Mesendoderm (in vitro differentiated cells): ENCODE measurements around the gene LRP6.

Source experiments
- DNase-seq: peaks from one replicate; pipeline ENCODE4 v3.0.0; 2013
- H2AK5ac ChIP-seq: 2 replicates; pipeline ENCODE4 v1.6.1; 2013; ENCODE audit warnings: low read length, inconsistent platforms
- H2BK120ac ChIP-seq: 2 replicates; pipeline ENCODE4 v1.6.1; 2013; ENCODE audit warnings: low read depth, mild to moderate bottlenecking, low read length, moderate library complexity, mixed read lengths
- H2BK15ac ChIP-seq: replicated peaks from 2 replicates; pipeline ENCODE4 v1.6.1; 2013; ENCODE audit warnings: low read depth, mild to moderate bottlenecking, moderate library complexity
- H2BK5ac ChIP-seq: 2 replicates; pipeline ENCODE4 v1.6.1; 2013; ENCODE audit warnings: low read length, inconsistent platforms
- H3K18ac ChIP-seq: 2 replicates; pipeline ENCODE4 v1.6.1; 2013; ENCODE audit warnings: mild to moderate bottlenecking, low read length, mixed read lengths
- H3K23ac ChIP-seq: one replicate; pipeline ENCODE4 v1.6.1; 2013; ENCODE audit warnings: low read length
- H3K27ac ChIP-seq: 2 replicates; pipeline ENCODE4 v1.5.1; 2013; ENCODE audit warnings: low read depth, mild to moderate bottlenecking, inconsistent platforms, low read length, moderate library complexity
- H3K27me3 ChIP-seq: 2 replicates; pipeline ENCODE4 v1.6.1; 2013; ENCODE audit warnings: low read length, control low read depth, mild to moderate bottlenecking, inconsistent platforms; ENCODE audit not compliant: insufficient read depth, poor library complexity
- H3K36me3 ChIP-seq: 2 replicates; pipeline ENCODE4 v1.6.1; 2013; ENCODE audit warnings: low read length, inconsistent platforms; ENCODE audit not compliant: control insufficient read depth, insufficient read depth
- H3K4ac ChIP-seq: one replicate; pipeline ENCODE4 v1.6.1; 2013; ENCODE audit warnings: low read depth, mild to moderate bottlenecking, low read length, moderate library complexity
- H3K4me1 ChIP-seq: 2 replicates; pipeline ENCODE4 v1.6.1; 2013; ENCODE audit warnings: low read depth, low read length, inconsistent platforms; ENCODE audit not compliant: control insufficient read depth
- H3K4me2 ChIP-seq: 2 replicates; pipeline ENCODE4 v1.6.1; 2013; ENCODE audit warnings: low read length
- H3K4me3 ChIP-seq: 2 replicates; pipeline ENCODE4 v1.5.1; 2013; ENCODE audit warnings: mild to moderate bottlenecking, low read length
- H3K56ac ChIP-seq: one replicate; pipeline ENCODE4 v1.6.1; 2013; ENCODE audit warnings: low read length
- H3K79me1 ChIP-seq: 2 replicates; pipeline ENCODE4 v1.6.1; 2013; ENCODE audit warnings: low read length, inconsistent platforms
- H3K79me2 ChIP-seq: 2 replicates; pipeline ENCODE4 v1.6.1; 2013; ENCODE audit warnings: mild to moderate bottlenecking, low read length; ENCODE audit not compliant: control insufficient read depth, insufficient read depth
- H3K9ac ChIP-seq: 2 replicates; pipeline ENCODE4 v1.6.1; 2013; ENCODE audit warnings: low read length, inconsistent platforms
- H4K5ac ChIP-seq: one replicate; pipeline ENCODE4 v1.6.1; 2013; ENCODE audit warnings: low read length
- H4K8ac ChIP-seq: one replicate; pipeline ENCODE4 v1.6.1; 2013; ENCODE audit warnings: low read depth, mild to moderate bottlenecking, control low read depth, low read length, moderate library complexity
- WGBS: extraction: QIAGEN DNeasy Blood & Tissue Kit; methylation state at CpG from one replicate; pipeline ENCODE4 v1.1.7; 2013; ENCODE audit warnings: low lambda C conversion rate, missing lambda C conversion rate; ENCODE audit not compliant: insufficient coverage; ENCODE audit errors: extremely low coverage; 5-methylcytosine and 5-hydroxymethylcytosine counted together

LRP6 gene

DNA sequence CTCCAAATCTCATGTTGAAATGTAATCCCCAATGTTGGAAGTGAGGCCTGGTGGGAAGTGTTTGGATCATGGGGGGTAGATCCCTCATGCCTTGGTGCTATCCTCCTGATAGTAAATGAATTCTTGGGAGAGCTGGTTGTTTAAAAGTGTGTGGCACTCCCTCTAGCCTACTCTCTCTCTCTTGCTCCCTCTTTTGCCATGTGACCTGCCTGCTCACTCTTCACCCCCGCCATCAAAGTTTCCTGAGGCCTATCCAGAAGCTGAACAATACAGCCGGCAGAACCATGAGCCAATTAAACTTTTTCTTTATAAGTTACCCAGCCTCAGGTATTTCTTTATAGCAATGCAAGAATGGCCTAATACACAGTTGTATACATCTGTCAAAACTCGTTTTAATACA is 133.6 kb downstream of the LRP6 start:
- peak; percentile 49 for DNase-seq
- H3K36me3 ChIP-seq = peaks cover 2% of the 10 kb centered on the region
- H3K27ac ChIP-seq = no peak overlapping the region
- no peak overlapping the region for H3K4me2 ChIP-seq
- no peak overlapping the region for H2BK5ac ChIP-seq
- no peak overlapping the region for H2BK15ac ChIP-seq
- no peak overlapping the region for H4K5ac ChIP-seq
- no peak overlapping the region for H2AK5ac ChIP-seq
- no peak overlapping the region for H3K18ac ChIP-seq
- H2BK120ac ChIP-seq = no peak overlapping the region
- H3K9ac ChIP-seq = no peak overlapping the region
- H3K27me3 ChIP-seq = no peaks in the 10 kb centered on the region
- no CpG with 5 or more reads among the region's 3 CpGs for WGBS
- no peak overlapping the region for H4K8ac ChIP-seq
- no peak overlapping the region for H3K4ac ChIP-seq
- H3K4me3 ChIP-seq = no peak overlapping the region
- H3K4me1 ChIP-seq = no peaks in the 10 kb centered on the region
- H3K56ac ChIP-seq = no peak overlapping the region
- H3K23ac ChIP-seq = no peak overlapping the region
- no peaks in the 10 kb centered on the region for H3K79me2 ChIP-seq
- peaks cover 3% of the 10 kb centered on the region for H3K79me1 ChIP-seq

DNA sequence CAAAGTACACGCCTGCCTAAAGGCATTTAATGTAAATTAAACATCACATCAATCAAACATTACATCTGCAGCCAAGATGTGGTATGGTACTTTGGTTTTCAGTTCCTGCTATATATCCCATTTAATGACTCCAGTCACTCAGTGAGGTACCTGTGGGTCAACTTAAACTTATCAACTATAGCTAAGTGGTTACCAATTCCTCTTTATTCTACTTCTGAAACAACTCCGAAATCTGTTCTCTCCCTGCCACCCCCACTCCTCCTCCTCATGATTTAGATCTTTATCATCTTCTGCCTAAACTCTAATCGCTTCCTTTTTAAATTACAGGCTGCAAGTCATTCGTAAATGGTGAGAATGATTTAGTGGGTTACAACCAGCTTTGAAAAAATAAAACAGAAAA is 138.2 kb downstream of the LRP6 start:
- Histone ChIP-seq H3K9ac (no peak overlapping the region), H3K36me3 (peaks cover 4% of the 10 kb centered on the region), H4K8ac (no peak overlapping the region), H2BK120ac (no peak overlapping the region), H3K4me1 (no peaks in the 10 kb centered on the region), H3K56ac (no peak overlapping the region), H3K18ac (no peak overlapping the region), H3K79me2 (no peaks in the 10 kb centered on the region), H3K27ac (no peak overlapping the region), H3K4ac (no peak overlapping the region), H2BK15ac (no peak overlapping the region), H3K4me2 (no peak overlapping the region), H4K5ac (no peak overlapping the region), H3K27me3 (no peaks in the 10 kb centered on the region), H3K79me1 (peaks cover 2% of the 10 kb centered on the region), H3K23ac (no peak overlapping the region), H2BK5ac (no peak overlapping the region), H3K4me3 (no peak overlapping the region), H2AK5ac (no peak overlapping the region)
- DNase-seq = no peak
- WGBS = no CpG with 5 or more reads among the region's 4 CpGs

DNA sequence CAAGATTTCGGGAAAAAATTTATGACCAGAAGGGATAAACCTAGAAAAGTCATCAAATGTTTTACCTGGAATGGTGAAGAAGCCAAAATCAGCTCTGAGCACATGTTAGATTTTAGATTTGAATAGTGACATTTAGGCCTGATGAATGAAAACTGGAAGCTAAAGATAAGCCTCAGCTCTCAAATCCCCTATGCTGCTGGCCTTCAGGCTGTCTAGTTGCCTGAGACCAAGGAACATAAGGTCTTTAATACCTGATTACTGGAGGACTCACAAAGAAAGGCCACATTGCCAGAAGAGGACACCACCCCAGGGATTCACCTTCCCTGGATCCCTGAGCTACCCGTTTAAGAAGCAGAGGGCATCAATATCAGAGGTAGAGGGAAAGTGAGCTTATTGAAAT is 139.5 kb downstream of the LRP6 start:
- no CpG with 5 or more reads among the region's 2 CpGs for WGBS
- no peak overlapping the region for H4K8ac ChIP-seq
- peaks cover 2% of the 10 kb centered on the region for H3K79me1 ChIP-seq
- no peak overlapping the region for H3K4me3 ChIP-seq
- H2BK15ac ChIP-seq = no peak overlapping the region
- no peak overlapping the region for H3K23ac ChIP-seq
- H2BK120ac ChIP-seq = no peak overlapping the region
- H3K27me3 ChIP-seq = no peaks in the 10 kb centered on the region
- H3K4me1 ChIP-seq = no peaks in the 10 kb centered on the region
- no peak overlapping the region for H3K56ac ChIP-seq
- H3K79me2 ChIP-seq = no peaks in the 10 kb centered on the region
- H3K36me3 ChIP-seq = peaks cover 4% of the 10 kb centered on the region
- no peak overlapping the region for H3K27ac ChIP-seq
- H4K5ac ChIP-seq = no peak overlapping the region
- DNase-seq = no peak
- no peak overlapping the region for H2BK5ac ChIP-seq
- no peak overlapping the region for H3K9ac ChIP-seq
- H3K18ac ChIP-seq = no peak overlapping the region
- H2AK5ac ChIP-seq = no peak overlapping the region
- no peak overlapping the region for H3K4me2 ChIP-seq
- no peak overlapping the region for H3K4ac ChIP-seq

DNA sequence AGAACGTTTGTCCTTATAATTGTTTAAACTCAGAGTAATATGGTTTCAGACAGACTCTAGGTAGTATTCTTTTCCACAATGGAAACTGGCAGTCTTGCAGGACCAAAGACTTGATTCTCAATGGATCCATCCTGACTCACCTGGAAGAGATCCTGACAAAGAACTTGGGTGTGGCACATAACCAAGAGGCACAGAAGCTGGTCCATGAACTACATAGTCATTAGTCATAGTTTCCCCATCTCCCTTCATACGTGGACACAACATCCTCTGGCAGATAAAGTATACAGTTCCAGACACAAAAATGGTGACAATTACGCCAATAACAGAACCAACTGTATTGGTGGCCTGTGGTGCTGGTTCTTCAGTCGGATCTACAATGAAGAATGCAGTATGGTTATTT is 140.3 kb downstream of the LRP6 start:
- H2AK5ac ChIP-seq = no peak overlapping the region
- no peak overlapping the region for H2BK15ac ChIP-seq
- H3K4me2 ChIP-seq = no peak overlapping the region
- no peak overlapping the region for H3K4ac ChIP-seq
- no peak overlapping the region for H3K4me3 ChIP-seq
- H3K27ac ChIP-seq = no peak overlapping the region
- no peaks in the 10 kb centered on the region for H3K79me2 ChIP-seq
- no peaks in the 10 kb centered on the region for H3K79me1 ChIP-seq
- no peaks in the 10 kb centered on the region for H3K4me1 ChIP-seq
- H3K36me3 ChIP-seq = peaks cover 2% of the 10 kb centered on the region
- WGBS = no CpG with 5 or more reads among the region's 4 CpGs
- no peak overlapping the region for H3K56ac ChIP-seq
- no peak overlapping the region for H3K18ac ChIP-seq
- no peak overlapping the region for H3K9ac ChIP-seq
- H3K27me3 ChIP-seq = no peaks in the 10 kb centered on the region
- no peak overlapping the region for H2BK5ac ChIP-seq
- no peak overlapping the region for H4K8ac ChIP-seq
- no peak overlapping the region for H4K5ac ChIP-seq
- no peak overlapping the region for H2BK120ac ChIP-seq
- DNase-seq = no peak
- H3K23ac ChIP-seq = no peak overlapping the region

DNA sequence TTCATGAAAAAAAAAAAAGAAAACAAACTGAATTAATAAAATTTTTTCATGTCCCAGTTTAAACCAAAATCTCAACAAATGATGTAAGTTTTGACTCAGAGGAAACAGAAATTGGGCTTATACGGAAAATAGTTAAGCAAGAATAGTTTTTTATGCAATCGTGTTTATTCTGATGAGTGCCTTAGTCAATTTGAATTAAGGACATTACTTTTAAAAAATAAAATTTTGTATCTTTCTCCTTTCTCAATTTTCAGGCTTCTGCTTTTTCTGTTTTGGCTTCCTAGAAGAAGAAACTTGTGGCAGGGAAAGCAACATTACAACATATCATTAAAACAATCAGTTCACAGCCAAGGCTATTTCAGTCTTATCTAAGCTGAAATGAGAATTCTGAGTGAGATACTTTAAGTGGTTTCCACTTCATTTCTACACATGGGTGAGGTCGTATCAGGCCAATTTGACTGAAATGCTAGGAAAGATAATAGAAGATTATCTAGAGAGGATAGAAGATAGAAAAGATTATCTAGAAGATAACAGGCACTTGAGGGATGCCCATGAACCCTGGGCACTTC is 143.7 kb downstream of the LRP6 start:
- H3K4me1 ChIP-seq = no peaks in the 10 kb centered on the region
- H3K56ac ChIP-seq = no peak overlapping the region
- H2AK5ac ChIP-seq = no peak overlapping the region
- WGBS = no CpG with 5 or more reads among the region's 3 CpGs
- no peak overlapping the region for H2BK120ac ChIP-seq
- no peak overlapping the region for H4K5ac ChIP-seq
- H3K4ac ChIP-seq = no peak overlapping the region
- H2BK5ac ChIP-seq = no peak overlapping the region
- H3K79me1 ChIP-seq = no peaks in the 10 kb centered on the region
- no peak overlapping the region for H3K4me3 ChIP-seq
- H3K18ac ChIP-seq = no peak overlapping the region
- no peaks in the 10 kb centered on the region for H3K79me2 ChIP-seq
- H3K23ac ChIP-seq = no peak overlapping the region
- no peak overlapping the region for H3K27ac ChIP-seq
- H4K8ac ChIP-seq = no peak overlapping the region
- H3K9ac ChIP-seq = no peak overlapping the region
- peaks cover 2% of the 10 kb centered on the region for H3K27me3 ChIP-seq
- DNase-seq = peak; percentile 83
- H3K36me3 ChIP-seq = peaks cover 7% of the 10 kb centered on the region
- H2BK15ac ChIP-seq = no peak overlapping the region
- H3K4me2 ChIP-seq = no peak overlapping the region

DNA sequence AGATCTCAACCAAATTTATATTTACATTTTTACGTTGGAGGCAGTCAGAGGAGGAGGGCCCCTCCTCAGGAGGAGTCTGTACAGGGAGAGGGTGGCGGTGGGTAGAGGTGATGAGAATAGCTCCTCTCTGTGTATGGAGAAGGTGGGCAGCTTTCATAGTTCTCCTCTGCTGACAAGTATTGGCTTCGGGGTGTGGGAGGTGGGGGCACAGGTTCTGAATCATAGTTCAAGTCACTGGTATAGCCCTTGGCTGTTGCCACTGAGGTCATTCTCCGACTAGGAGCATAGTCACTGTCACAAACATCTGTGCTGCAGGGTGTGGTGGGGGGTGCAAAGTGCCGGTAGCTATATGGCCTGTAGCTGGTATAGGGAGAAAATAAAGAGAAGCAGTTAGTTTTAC is 145.8 kb downstream of the LRP6 start:
- no CpG with 5 or more reads among the region's 5 CpGs for WGBS
- Histone ChIP-seq H4K8ac (no peak overlapping the region), H3K4ac (no peak overlapping the region), H2BK15ac (no peak overlapping the region), H3K9ac (no peak overlapping the region), H3K79me1 (no peaks in the 10 kb centered on the region), H2BK120ac (no peak overlapping the region), H3K4me2 (no peak overlapping the region), H4K5ac (no peak overlapping the region), H3K27ac (no peak overlapping the region), H3K23ac (no peak overlapping the region), H3K27me3 (peaks cover 2% of the 10 kb centered on the region), H3K79me2 (no peaks in the 10 kb centered on the region), H3K4me1 (no peaks in the 10 kb centered on the region), H3K36me3 (peaks cover 5% of the 10 kb centered on the region), H3K18ac (no peak overlapping the region), H3K56ac (no peak overlapping the region), H2BK5ac (no peak overlapping the region), H3K4me3 (no peak overlapping the region), H2AK5ac (no peak overlapping the region)
- no peak for DNase-seq
